ENCODE results near the gene SDHD. TPM values are rescaled to one million over a fixed set of nuclear protein-coding genes. Genes with fewer than 3 reads are reported as not detected.

Gene SDHD
- total and polyA plus RNA-seq, 4 donors: 154 to 277 (median 177) TPM

DNA sequence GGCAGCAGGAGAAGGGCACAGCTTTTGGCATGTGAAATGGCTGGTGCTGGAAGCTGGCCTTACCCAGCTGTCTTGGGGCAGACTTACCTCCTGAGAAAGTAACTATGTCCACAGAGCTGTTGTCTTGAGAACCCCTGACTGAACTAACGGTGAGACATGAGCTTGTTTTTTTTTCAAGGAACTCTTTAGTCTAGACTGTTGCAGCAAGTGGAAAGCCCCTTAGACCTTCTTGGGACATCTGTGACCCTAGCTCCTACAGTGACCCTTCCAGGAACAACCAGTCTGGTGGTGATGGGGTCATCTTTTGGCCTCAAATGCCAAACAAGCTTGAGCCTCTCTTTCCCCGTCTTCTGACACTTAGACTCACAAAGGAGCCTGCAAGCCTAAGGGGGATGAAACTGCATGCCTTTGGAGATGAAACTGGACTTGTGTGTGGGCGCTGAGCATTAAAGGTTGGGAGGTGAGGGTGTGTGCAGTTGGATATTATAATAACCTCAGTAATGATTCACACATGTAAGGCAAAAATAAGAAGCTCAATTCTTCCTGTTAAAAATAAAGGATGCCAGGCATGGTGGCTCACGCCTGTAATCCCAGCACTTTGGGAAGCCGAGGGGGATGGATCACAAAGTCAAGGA, 35.4 kb downstream of the SDHD start:
- TF ChIP-seq RAD21 (IDR thresholded peaks at IDR 0.05) (no peak), RXRA (IDR thresholded peaks at IDR 0.05) (no peak), MAX (IDR thresholded peaks at IDR 0.05) (no peak), SP1 (IDR thresholded peaks at IDR 0.05) (no peak), YY1 (IDR thresholded peaks at IDR 0.05) (no peak), NR2F2 (IDR thresholded peaks at IDR 0.05) (no peak), FOXA2 (IDR thresholded peaks at IDR 0.05) (no peak), TAF1 (conservative IDR thresholded peaks at IDR 0.05) (no peak), FOXA1 (IDR thresholded peaks at IDR 0.05) (no peak), HNF4G (IDR thresholded peaks at IDR 0.05) (no peak), ZBTB33 (IDR thresholded peaks at IDR 0.05) (no peak), JUND (IDR thresholded peaks at IDR 0.05) (no peak)
- TF ChIP-seq, protein P1, sequence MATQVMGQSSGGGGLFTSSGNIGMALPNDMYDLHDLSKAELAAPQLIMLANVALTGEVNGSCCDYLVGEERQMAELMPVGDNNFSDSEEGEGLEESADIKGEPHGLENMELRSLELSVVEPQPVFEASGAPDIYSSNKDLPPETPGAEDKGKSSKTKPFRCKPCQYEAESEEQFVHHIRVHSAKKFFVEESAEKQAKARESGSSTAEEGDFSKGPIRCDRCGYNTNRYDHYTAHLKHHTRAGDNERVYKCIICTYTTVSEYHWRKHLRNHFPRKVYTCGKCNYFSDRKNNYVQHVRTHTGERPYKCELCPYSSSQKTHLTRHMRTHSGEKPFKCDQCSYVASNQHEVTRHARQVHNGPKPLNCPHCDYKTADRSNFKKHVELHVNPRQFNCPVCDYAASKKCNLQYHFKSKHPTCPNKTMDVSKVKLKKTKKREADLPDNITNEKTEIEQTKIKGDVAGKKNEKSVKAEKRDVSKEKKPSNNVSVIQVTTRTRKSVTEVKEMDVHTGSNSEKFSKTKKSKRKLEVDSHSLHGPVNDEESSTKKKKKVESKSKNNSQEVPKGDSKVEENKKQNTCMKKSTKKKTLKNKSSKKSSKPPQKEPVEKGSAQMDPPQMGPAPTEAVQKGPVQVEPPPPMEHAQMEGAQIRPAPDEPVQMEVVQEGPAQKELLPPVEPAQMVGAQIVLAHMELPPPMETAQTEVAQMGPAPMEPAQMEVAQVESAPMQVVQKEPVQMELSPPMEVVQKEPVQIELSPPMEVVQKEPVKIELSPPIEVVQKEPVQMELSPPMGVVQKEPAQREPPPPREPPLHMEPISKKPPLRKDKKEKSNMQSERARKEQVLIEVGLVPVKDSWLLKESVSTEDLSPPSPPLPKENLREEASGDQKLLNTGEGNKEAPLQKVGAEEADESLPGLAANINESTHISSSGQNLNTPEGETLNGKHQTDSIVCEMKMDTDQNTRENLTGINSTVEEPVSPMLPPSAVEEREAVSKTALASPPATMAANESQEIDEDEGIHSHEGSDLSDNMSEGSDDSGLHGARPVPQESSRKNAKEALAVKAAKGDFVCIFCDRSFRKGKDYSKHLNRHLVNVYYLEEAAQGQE (IDR thresholded peaks at IDR 0.05): no peak
- no peak overlapping the region for H3K9ac ChIP-seq (ENCODE audit: low read depth in 1 of 2, low read length in 2 of 2)
- H3K27me3 ChIP-seq (ENCODE audit: control insufficient read depth in 4 of 4, insufficient read depth in 4 of 4, low read length in 3 of 4): no peaks in the 10 kb centered on the region
- H3K27ac ChIP-seq (ENCODE audit: low read depth in 1 of 2, low read length in 2 of 2): no peak overlapping the region
- no peaks in the 10 kb centered on the region for H3K4me1 ChIP-seq (ENCODE audit: control insufficient read depth in 4 of 4, insufficient read depth in 4 of 4, low read length in 3 of 4)
- no peak for DNase-seq (ENCODE audit: low spot score)
- WGBS: 94% methylated on average over 5 of the region's 5 CpGs
- H3K9me3 ChIP-seq (ENCODE audit: control insufficient read depth in 4 of 4, low read length in 3 of 4): no peaks in the 10 kb centered on the region
- no peaks in the 10 kb centered on the region for H3K36me3 ChIP-seq (ENCODE audit: control insufficient read depth in 4 of 4, insufficient read depth in 3 of 4, low read depth in 1 of 4, low read length in 3 of 4)
- no peak overlapping the region for H3K4me3 ChIP-seq (ENCODE audit: low read depth in 1 of 3, low read length in 3 of 3)

DNA sequence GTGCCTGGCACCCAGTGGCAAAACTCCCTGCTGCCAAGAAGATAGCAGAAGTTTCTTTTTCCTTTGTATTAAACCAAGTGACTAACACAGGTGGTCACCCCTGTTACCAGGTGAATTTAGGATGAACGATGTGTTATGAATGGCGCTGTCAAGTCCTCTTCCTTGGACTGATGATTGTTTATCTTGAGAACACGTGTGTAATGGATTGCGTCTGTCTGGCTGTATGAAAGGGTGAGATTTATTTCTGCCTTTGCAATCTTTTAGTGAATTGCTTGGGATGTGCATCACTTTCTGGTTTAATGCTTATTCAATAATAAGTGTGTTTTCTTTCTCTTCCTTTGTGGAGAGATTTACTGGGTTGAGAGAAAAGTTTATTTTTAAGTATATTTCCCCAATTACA, 36.5 kb downstream of the SDHD start:
- WGBS: 89% methylated on average over 4 of the region's 4 CpGs
- H3K9me3 ChIP-seq (ENCODE audit: control insufficient read depth in 4 of 4, low read length in 3 of 4): no peaks in the 10 kb centered on the region
- DNase-seq (ENCODE audit: low spot score): no peak
- H3K9ac ChIP-seq (ENCODE audit: low read depth in 1 of 2, low read length in 2 of 2): no peak overlapping the region
- no peak overlapping the region for H3K4me3 ChIP-seq (ENCODE audit: low read depth in 1 of 3, low read length in 3 of 3)
- H3K27me3 ChIP-seq (ENCODE audit: control insufficient read depth in 4 of 4, insufficient read depth in 4 of 4, low read length in 3 of 4): no peaks in the 10 kb centered on the region
- TF ChIP-seq TAF1 (conservative IDR thresholded peaks at IDR 0.05): no peak
- TF ChIP-seq FOXA2 (IDR thresholded peaks at IDR 0.05): no peak
- TF ChIP-seq EGR1 (IDR thresholded peaks at IDR 0.05; ENCODE audit: low read depth in 2 of 2): no peak
- no peak for TF ChIP-seq ATF3 (IDR thresholded peaks at IDR 0.05)
- TF ChIP-seq HNF4A (conservative IDR thresholded peaks at IDR 0.05): no peak
- no peak for TF ChIP-seq ZBTB33 (IDR thresholded peaks at IDR 0.05)
- TF ChIP-seq, protein P2, sequence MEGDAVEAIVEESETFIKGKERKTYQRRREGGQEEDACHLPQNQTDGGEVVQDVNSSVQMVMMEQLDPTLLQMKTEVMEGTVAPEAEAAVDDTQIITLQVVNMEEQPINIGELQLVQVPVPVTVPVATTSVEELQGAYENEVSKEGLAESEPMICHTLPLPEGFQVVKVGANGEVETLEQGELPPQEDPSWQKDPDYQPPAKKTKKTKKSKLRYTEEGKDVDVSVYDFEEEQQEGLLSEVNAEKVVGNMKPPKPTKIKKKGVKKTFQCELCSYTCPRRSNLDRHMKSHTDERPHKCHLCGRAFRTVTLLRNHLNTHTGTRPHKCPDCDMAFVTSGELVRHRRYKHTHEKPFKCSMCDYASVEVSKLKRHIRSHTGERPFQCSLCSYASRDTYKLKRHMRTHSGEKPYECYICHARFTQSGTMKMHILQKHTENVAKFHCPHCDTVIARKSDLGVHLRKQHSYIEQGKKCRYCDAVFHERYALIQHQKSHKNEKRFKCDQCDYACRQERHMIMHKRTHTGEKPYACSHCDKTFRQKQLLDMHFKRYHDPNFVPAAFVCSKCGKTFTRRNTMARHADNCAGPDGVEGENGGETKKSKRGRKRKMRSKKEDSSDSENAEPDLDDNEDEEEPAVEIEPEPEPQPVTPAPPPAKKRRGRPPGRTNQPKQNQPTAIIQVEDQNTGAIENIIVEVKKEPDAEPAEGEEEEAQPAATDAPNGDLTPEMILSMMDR (IDR thresholded peaks at IDR 0.05; ENCODE audit: low read depth, low read length, missing input control): no peak
- TF ChIP-seq RAD21 (IDR thresholded peaks at IDR 0.05): no peak
- no peaks in the 10 kb centered on the region for H3K4me1 ChIP-seq (ENCODE audit: control insufficient read depth in 4 of 4, insufficient read depth in 4 of 4, low read length in 3 of 4)
- H3K36me3 ChIP-seq (ENCODE audit: control insufficient read depth in 4 of 4, insufficient read depth in 3 of 4, low read depth in 1 of 4, low read length in 3 of 4): no peaks in the 10 kb centered on the region
- no peak overlapping the region for H3K27ac ChIP-seq (ENCODE audit: low read depth in 1 of 2, low read length in 2 of 2)

All from liver (tissue), 9 donors.